ENCODE measurements around the gene IP6K3. TPM values are rescaled to one million over a fixed set of nuclear protein-coding genes. Genes with fewer than 3 reads are reported as not detected.

IP6K3 gene
- polyA plus RNA-seq, 3 donors, result not detected

- peaks cover 37% of the 10 kb centered on the region for H3K4me1 Mint-ChIP-seq
- Histone ChIP-seq H3K27ac (ENCODE audit: low read depth in 1 of 2, low read length in 2 of 2) (peak overlapping the region in 1 of 2 donors; percentile 91), H3K4me2 (replicated peaks; ENCODE audit: extremely low read depth, low read length, poor library complexity, severe bottlenecking) (no peak overlapping the region), H3K79me2 (ENCODE audit: insufficient read depth, low read length) (peaks cover 59% of the 10 kb centered on the region), H3K36me3 (replicated peaks in 1 of 2; ENCODE audit: control insufficient read depth in 1 of 2, insufficient read depth in 2 of 2, low read length in 2 of 2) (peaks cover 54 to 70% of the 10 kb centered on the region in 2 donors), H3K9me3 (replicated peaks in 1 of 2; ENCODE audit: control insufficient read depth in 1 of 2, insufficient read depth in 1 of 2, low read length in 2 of 2) (no peaks in the 10 kb centered on the region), H4K20me1 (ENCODE audit: insufficient read depth, low read length) (peaks cover 80% of the 10 kb centered on the region), H2AFZ (ENCODE audit: insufficient read depth, low read depth, low read length, poor library complexity, severe bottlenecking) (no peak overlapping the region), H3K9ac (ENCODE audit: insufficient read depth, low read length, poor library complexity, severe bottlenecking) (no peak overlapping the region), H3K27me3 (ENCODE audit: control insufficient read depth in 2 of 2, insufficient read depth in 2 of 2, low read length in 2 of 2) (no peaks in the 10 kb centered on the region), H3K4me3 (replicated peaks in 1 of 3; ENCODE audit: low read depth in 2 of 3, low read length in 3 of 3) (no peak overlapping the region), H3K4me1 (ENCODE audit: control insufficient read depth in 1 of 2, insufficient read depth in 2 of 2, low read length in 2 of 2) (peaks cover 18 to 28% of the 10 kb centered on the region in 2 donors)
- intact Hi-C loops (cut with micrococcal nuclease), result loop anchor here in 1 of 2 donors (5.0 kb wide), 1 partner anchor 643 kb away; the partner anchor contains the start of gene RPS10
- H3K27me3 Mint-ChIP-seq (ENCODE audit: low read depth in 3 of 3), result peaks cover 0 to 2% (median 1%) of the 10 kb centered on the region in 3 donors
- peak overlapping the region in 2 of 7 donors; percentile 5 to 58 for H3K27ac Mint-ChIP-seq
- 90% methylated on average over 10 of the region's 13 CpGs for WGBS (ENCODE audit: insufficient coverage)
- peaks cover 65 to 66% of the 10 kb centered on the region in 2 donors for H3K36me3 Mint-ChIP-seq
- no peak for TF ChIP-seq CTCF (IDR thresholded peaks at IDR 0.05)
- no peak for DNase-seq
- H3K9me3 Mint-ChIP-seq, result peaks cover 0 to 1% (median 0%) of the 10 kb centered on the region in 7 donors
- no peak overlapping the region for H3K4me3 Mint-ChIP-seq
These were observed 38.1 kb upstream of the IP6K3 start for GRCh38 chr6:33784787-33785186.

GRCh38 chr6:33783781-33784520 is 37.2 kb upstream of the IP6K3 start:
- Histone ChIP-seq H3K9ac (ENCODE audit: insufficient read depth, low read length, poor library complexity, severe bottlenecking) (no peak overlapping the region), H3K27me3 (ENCODE audit: control insufficient read depth in 2 of 2, insufficient read depth in 2 of 2, low read length in 2 of 2) (no peaks in the 10 kb centered on the region), H3K79me2 (ENCODE audit: insufficient read depth, low read length) (peaks cover 53% of the 10 kb centered on the region), H3K4me3 (replicated peaks in 1 of 3; ENCODE audit: low read depth in 2 of 3, low read length in 3 of 3) (no peak overlapping the region), H3K27ac (ENCODE audit: low read depth in 1 of 2, low read length in 2 of 2) (no peak overlapping the region), H3K9me3 (replicated peaks in 1 of 2; ENCODE audit: control insufficient read depth in 1 of 2, insufficient read depth in 1 of 2, low read length in 2 of 2) (no peaks in the 10 kb centered on the region), H3K4me1 (ENCODE audit: control insufficient read depth in 1 of 2, insufficient read depth in 2 of 2, low read length in 2 of 2) (peaks cover 13 to 20% of the 10 kb centered on the region in 2 donors), H3K36me3 (replicated peaks in 1 of 2; ENCODE audit: control insufficient read depth in 1 of 2, insufficient read depth in 2 of 2, low read length in 2 of 2) (peaks cover 62 to 78% of the 10 kb centered on the region in 2 donors), H3K4me2 (replicated peaks; ENCODE audit: extremely low read depth, low read length, poor library complexity, severe bottlenecking) (no peak overlapping the region), H2AFZ (ENCODE audit: insufficient read depth, low read depth, low read length, poor library complexity, severe bottlenecking) (no peak overlapping the region), H4K20me1 (ENCODE audit: insufficient read depth, low read length) (peaks cover 86% of the 10 kb centered on the region)
- peaks cover 0 to 2% (median 1%) of the 10 kb centered on the region in 3 donors for H3K27me3 Mint-ChIP-seq (ENCODE audit: low read depth in 3 of 3)
- peak overlapping the region in 2 of 7 donors; percentile 33 for H3K27ac Mint-ChIP-seq
- peaks cover 31% of the 10 kb centered on the region for H3K4me1 Mint-ChIP-seq
- no peak for TF ChIP-seq CTCF (IDR thresholded peaks at IDR 0.05)
- intact Hi-C loops (cut with micrococcal nuclease), result no loop called here
- H3K36me3 Mint-ChIP-seq, result peaks cover 74% of the 10 kb centered on the region in 2 donors
- H3K9me3 Mint-ChIP-seq, result peaks cover 0 to 1% (median 0%) of the 10 kb centered on the region in 7 donors
- 100% methylated on average over 7 of the region's 10 CpGs for WGBS (ENCODE audit: insufficient coverage)
- no peak for DNase-seq
- no peak overlapping the region for H3K4me3 Mint-ChIP-seq

Measured in CD14-positive monocyte (primary cell).